WERI-Rb-1 (cell line): ENCODE data around the gene PANK4.

Experiments
- DNase-seq: peaks from one replicate; pipeline ENCODE4 v3.0.0-alpha.2; 2020
- H3K27ac ChIP-seq: fragments of 250-450 bp; sonication (Bioruptor Pico); 2 replicates; pipeline ENCODE4 v1.5.1; 2020; ENCODE audit warnings: mild to moderate bottlenecking, moderate library complexity
- H3K27me3 ChIP-seq: fragments of 250-450 bp; sonication (Bioruptor Pico); 2 replicates; pipeline ENCODE4 v1.5.1; 2021; ENCODE audit warnings: mild to moderate bottlenecking, low read depth, moderate library complexity; ENCODE audit not compliant: insufficient read depth, severe bottlenecking
- H3K36me3 ChIP-seq: fragments of 250-450 bp; sonication (Bioruptor Pico); 2 replicates; pipeline ENCODE4 v1.5.1; 2020; ENCODE audit warnings: mild to moderate bottlenecking, moderate library complexity
- H3K4me3 ChIP-seq: 2 replicates; pipeline ENCODE4 v1.5.1; 2011; ENCODE audit warnings: low read depth, mild to moderate bottlenecking, control low read depth, low read length
- H3K9me3 ChIP-seq: fragments of 250-450 bp; sonication (Bioruptor Pico); 2 replicates; pipeline ENCODE4 v1.5.1; 2021; ENCODE audit warnings: mild to moderate bottlenecking, moderate library complexity; ENCODE audit not compliant: severe bottlenecking
- TF ChIP-seq, protein P1 (sequence below): IDR thresholded peaks from 2 replicates; pipeline ENCODE4 v1.5.1; 2011; ENCODE audit warnings: low read depth, mild to moderate bottlenecking, control low read depth, inconsistent platforms, low read length

Gene PANK4

DNA sequence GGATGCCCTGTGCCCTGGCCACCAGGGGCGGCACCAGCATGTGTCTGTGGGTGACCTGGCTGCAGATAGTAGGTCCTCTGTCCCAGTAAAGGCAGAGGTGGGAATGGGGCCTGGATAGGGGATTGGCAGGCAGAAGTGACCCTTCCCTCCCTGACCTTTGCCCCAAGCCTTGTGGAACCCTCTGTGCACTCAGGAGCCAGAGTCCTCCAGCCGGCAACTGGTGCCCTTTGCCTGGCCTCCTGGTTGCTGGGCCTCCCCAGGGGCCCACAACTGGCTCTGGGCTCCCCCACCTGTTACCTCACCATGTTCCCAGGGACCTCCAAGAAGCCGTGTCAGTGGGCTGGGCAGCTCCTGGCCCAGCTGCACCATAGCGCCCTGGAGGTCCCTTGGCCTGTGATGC is 40.4 kb downstream of the PANK4 start:
- H3K36me3 ChIP-seq: peaks cover 90% of the 10 kb centered on the region
- TF ChIP-seq, protein P1, sequence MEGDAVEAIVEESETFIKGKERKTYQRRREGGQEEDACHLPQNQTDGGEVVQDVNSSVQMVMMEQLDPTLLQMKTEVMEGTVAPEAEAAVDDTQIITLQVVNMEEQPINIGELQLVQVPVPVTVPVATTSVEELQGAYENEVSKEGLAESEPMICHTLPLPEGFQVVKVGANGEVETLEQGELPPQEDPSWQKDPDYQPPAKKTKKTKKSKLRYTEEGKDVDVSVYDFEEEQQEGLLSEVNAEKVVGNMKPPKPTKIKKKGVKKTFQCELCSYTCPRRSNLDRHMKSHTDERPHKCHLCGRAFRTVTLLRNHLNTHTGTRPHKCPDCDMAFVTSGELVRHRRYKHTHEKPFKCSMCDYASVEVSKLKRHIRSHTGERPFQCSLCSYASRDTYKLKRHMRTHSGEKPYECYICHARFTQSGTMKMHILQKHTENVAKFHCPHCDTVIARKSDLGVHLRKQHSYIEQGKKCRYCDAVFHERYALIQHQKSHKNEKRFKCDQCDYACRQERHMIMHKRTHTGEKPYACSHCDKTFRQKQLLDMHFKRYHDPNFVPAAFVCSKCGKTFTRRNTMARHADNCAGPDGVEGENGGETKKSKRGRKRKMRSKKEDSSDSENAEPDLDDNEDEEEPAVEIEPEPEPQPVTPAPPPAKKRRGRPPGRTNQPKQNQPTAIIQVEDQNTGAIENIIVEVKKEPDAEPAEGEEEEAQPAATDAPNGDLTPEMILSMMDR: no peak
- no peaks in the 10 kb centered on the region for H3K9me3 ChIP-seq
- DNase-seq: no peak
- H3K27me3 ChIP-seq: no peaks in the 10 kb centered on the region
- H3K4me3 ChIP-seq: no peak overlapping the region
- no peak overlapping the region for H3K27ac ChIP-seq

DNA sequence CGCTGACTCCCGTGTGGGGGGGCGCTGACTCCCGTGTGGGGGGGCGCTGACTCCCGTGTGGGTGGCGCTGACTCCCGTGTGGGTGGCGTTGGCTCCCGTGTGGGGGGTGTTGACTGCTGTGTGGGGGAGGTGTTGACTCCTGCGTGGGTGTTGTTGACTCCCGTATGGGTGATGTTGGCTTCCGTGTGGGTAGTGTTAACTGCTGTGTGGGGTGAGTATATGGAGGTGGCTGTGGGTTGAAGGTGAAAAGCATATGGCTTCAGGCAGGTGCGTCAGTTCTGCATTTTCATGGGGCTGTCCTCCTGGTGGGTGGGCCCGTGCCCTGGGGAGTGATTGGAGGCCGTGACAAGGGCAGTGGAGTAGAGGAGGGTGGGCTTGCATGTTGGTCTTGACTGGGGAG is 42.4 kb downstream of the PANK4 start:
- H3K27ac ChIP-seq: no peak overlapping the region
- TF ChIP-seq, protein P1: no peak
- H3K27me3 ChIP-seq: no peaks in the 10 kb centered on the region
- no peak for DNase-seq
- H3K36me3 ChIP-seq: peaks cover 91% of the 10 kb centered on the region
- H3K9me3 ChIP-seq: no peaks in the 10 kb centered on the region
- H3K4me3 ChIP-seq: no peak overlapping the region

DNA sequence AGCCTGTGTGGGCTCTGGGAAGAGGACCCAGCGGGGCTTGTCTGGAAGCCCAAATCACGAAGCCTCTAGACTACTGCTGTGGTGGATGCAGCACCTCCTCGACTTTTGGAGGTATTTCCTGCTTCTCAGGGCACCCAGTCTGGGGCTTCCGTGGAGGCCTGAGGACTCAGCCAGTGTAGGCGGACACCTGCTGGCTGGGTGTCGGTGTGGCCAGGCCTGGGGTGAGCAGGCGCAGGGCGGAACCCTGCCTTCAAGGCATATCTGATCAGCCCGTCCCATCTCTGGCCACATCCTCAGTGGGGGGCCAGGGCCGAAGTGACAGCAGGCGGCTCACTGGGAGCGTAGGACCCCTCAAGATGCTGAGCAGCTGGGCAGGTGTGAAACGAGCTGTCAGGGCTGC is 43.4 kb downstream of the PANK4 start:
- peaks cover 86% of the 10 kb centered on the region for H3K36me3 ChIP-seq
- H3K27me3 ChIP-seq: no peaks in the 10 kb centered on the region
- no peak for DNase-seq
- H3K4me3 ChIP-seq: no peak overlapping the region
- H3K27ac ChIP-seq: no peak overlapping the region
- H3K9me3 ChIP-seq: no peaks in the 10 kb centered on the region
- TF ChIP-seq, protein P1: no peak

DNA sequence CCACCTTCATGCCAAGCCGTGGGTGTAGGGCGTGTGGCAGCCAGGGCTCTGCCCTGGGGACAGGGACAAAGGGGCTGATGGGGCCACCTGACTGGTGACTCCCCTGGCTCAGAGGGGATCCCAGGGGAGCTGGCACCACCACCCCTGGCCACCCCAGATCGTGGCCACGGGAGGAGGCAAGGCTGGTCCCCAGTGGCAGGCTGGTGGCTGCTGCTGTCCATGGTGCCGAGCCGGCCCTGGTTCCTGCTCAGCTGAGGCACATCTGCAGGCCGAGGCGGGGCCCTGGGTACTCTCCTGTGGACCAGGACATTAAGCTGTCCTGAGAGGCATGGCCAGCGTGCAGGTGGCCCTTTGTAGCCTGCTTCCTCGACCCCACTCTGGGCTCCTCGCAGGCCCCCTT is 43.8 kb downstream of the PANK4 start:
- no peak for DNase-seq
- no peak overlapping the region for H3K27ac ChIP-seq
- no peaks in the 10 kb centered on the region for H3K27me3 ChIP-seq
- TF ChIP-seq, protein P1: no peak
- H3K36me3 ChIP-seq: peaks cover 81% of the 10 kb centered on the region
- no peaks in the 10 kb centered on the region for H3K9me3 ChIP-seq
- no peak overlapping the region for H3K4me3 ChIP-seq

DNA sequence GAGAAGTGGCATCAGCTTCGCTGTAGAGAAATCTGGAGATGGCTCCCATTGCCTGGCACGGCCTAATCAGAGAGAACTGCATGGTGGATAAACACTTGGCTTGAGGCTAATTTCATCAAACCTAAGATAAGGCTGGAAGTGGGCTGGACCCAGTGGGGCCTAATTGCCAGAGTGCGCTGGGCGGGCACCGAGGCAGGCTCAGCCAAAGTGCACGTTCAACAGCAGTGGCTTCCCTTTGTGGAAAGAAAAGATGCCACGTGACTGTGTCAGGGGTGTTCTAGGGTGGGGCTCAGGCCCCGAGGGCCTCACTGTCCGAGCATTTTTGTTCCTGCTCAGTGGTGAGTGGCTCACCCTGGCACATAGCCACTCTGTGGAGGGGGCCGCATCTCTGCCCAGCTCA is 44.5 kb downstream of the PANK4 start:
- TF ChIP-seq, protein P1: no peak
- H3K27me3 ChIP-seq: no peaks in the 10 kb centered on the region
- H3K4me3 ChIP-seq: no peak overlapping the region
- no peaks in the 10 kb centered on the region for H3K9me3 ChIP-seq
- DNase-seq: no peak
- no peak overlapping the region; the same call in 1 of the 2 replicates for H3K27ac ChIP-seq
- peaks cover 74% of the 10 kb centered on the region for H3K36me3 ChIP-seq

DNA sequence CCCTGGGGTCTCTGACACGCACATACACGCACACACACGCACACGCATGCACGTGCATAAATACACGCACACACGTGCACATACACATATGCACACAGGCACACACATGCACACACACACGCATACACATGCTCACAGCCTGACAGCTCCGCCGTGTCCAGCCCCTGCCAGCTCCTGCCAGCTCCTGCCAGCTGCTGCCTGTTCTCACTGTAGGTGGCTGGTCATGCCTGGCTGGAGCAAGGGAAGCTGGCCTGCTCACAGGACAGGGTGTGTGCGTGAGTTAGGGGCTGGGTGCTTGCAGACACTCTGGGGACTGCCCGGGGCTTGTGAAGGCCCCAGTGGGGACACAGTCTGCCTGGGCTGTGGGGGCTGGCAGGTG is 45.4 kb downstream of the PANK4 start:
- H3K27me3 ChIP-seq: no peaks in the 10 kb centered on the region
- no peak overlapping the region for H3K4me3 ChIP-seq
- TF ChIP-seq, protein P1: no peak
- H3K36me3 ChIP-seq: peaks cover 65% of the 10 kb centered on the region
- DNase-seq: no peak
- no peak overlapping the region for H3K27ac ChIP-seq
- H3K9me3 ChIP-seq: no peaks in the 10 kb centered on the region
